Measurements from ENCODE around the gene MTURN.
"Not testable (repeated sequence)": the region's sequence is repeated elsewhere in the genome, so short reads cannot be mapped to it uniquely, and the experiment has no call there.

Gene MTURN

GRCh38 chr7:30187513-30187912 is 52.7 kb downstream of the MTURN start:
- Mint-ChIP-seq H3K27me3 (no peaks in the 10 kb centered on the region), H3K27ac (no peak overlapping the region)

DNA sequence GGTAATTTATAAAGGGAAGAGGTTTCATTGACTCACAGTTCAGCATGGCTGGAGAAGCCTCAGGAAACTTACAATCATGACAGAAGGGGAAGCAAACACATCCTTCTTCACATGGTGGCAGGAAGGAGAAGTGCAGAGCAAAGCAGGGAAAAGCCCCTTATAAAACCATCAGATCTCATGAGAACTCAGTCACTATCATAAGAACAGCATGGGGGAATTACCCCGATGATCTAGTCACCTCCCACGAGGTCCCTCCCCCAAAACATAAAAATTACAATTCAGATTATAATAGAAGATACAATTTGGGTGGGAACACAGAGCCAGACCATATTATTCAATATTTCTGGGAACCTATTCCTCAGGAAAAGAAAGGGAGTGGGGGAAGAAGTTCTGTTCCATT is 53.6 kb downstream of the MTURN start:
- H3K27ac Mint-ChIP-seq; ATAC-seq; H3K4me3 Mint-ChIP-seq; H3K4me1 Mint-ChIP-seq; H3K36me3 Mint-ChIP-seq (ENCODE audit: low read depth); DNase-seq; H3K27me3 Mint-ChIP-seq: not testable (repeated sequence)
- H3K9me3 Mint-ChIP-seq, result peaks cover 12% of the 10 kb centered on the region

More at GRCh38 chr7:30187513-30187912, 52.7 kb downstream of the MTURN start:
- Mint-ChIP-seq H3K9me3 (peaks cover 12% of the 10 kb centered on the region), H3K36me3 (ENCODE audit: low read depth) (no peaks in the 10 kb centered on the region), H3K4me1 (peaks cover 4% of the 10 kb centered on the region), H3K4me3 (no peak overlapping the region)
- DNase-seq (no peak), ATAC-seq (no peak)

DNA sequence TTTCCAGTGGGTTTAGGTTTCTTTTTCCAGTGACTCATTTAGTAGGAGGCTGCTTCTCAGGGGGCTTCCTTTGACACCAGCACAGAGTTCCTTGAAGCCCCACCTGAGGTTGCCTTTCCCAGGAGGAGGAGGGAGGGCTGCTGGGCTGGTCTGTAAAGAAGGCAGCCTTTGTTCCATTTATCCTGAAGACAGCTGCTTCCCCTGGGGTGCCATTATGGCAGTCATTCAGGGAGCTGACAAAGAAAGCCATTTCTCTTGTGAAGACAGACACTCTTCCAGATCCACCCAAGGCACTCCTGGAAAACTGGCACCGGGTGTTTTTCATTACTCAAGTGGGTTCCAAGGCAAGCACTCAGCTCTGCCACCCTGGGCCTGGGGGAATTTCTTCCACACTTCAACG is 54.0 kb downstream of the MTURN start:
- H3K27ac Mint-ChIP-seq, result no peak overlapping the region

GRCh38 chr7:30191809-30192208 is 57.0 kb downstream of the MTURN start:
- peaks cover 7% of the 10 kb centered on the region for H3K36me3 Mint-ChIP-seq (ENCODE audit: low read depth)
- peaks cover 29% of the 10 kb centered on the region for H3K9me3 Mint-ChIP-seq
- ATAC-seq, result no peak

More for the DNA sequence above, 54.0 kb downstream of the MTURN start:
- H3K27me3 Mint-ChIP-seq, result no peaks in the 10 kb centered on the region
- peaks cover 6% of the 10 kb centered on the region for H3K4me1 Mint-ChIP-seq
- H3K36me3 Mint-ChIP-seq (ENCODE audit: low read depth), result no peaks in the 10 kb centered on the region
- H3K4me3 Mint-ChIP-seq, result no peak overlapping the region
- DNase-seq (no peak), ATAC-seq (no peak)
- H3K9me3 Mint-ChIP-seq, result peaks cover 12% of the 10 kb centered on the region

GRCh38 chr7:30193336-30193943 is 58.7 kb downstream of the MTURN start:
- DNase-seq, result no peak
- Mint-ChIP-seq H3K4me1 (peaks cover 3% of the 10 kb centered on the region), H3K27ac (no peak overlapping the region), H3K9me3 (peaks cover 25% of the 10 kb centered on the region), H3K27me3 (no peaks in the 10 kb centered on the region), H3K36me3 (ENCODE audit: low read depth) (peaks cover 9% of the 10 kb centered on the region), H3K4me3 (no peak overlapping the region)
- ATAC-seq, result no peak

More at GRCh38 chr7:30191809-30192208, 57.0 kb downstream of the MTURN start:
- DNase-seq, result no peak
- H3K27ac Mint-ChIP-seq, result no peak overlapping the region
- no peaks in the 10 kb centered on the region for H3K27me3 Mint-ChIP-seq
- peaks cover 6% of the 10 kb centered on the region for H3K4me1 Mint-ChIP-seq
- no peak overlapping the region for H3K4me3 Mint-ChIP-seq

DNA sequence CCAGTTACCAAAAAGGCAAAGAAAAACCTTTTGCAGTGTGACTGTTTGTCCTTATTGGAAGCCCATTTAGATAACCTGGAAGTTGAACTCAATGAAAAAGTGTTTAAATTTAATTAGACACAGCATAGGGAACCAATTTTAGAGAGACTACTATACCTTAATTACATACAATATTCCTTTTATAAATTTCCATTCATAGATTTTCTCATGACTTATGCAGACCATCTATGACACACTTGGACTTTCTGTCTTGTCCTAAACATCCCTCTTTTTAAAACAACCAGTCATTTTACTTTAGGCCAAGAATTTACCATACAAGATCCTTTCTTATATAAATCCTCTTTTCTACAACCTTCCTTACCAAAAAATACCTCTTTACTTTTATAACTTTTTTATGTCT is 61.6 kb downstream of the MTURN start:
- no peaks in the 10 kb centered on the region for H3K27me3 Mint-ChIP-seq
- DNase-seq (no peak), ATAC-seq (no peak)
- H3K9me3 Mint-ChIP-seq, result peaks cover 21% of the 10 kb centered on the region
- peaks cover 2% of the 10 kb centered on the region for H3K4me1 Mint-ChIP-seq
- H3K27ac Mint-ChIP-seq, result no peak overlapping the region
- peaks cover 9% of the 10 kb centered on the region for H3K36me3 Mint-ChIP-seq (ENCODE audit: low read depth)
- H3K4me3 Mint-ChIP-seq, result no peak overlapping the region

- no peak for ATAC-seq
- no peak for DNase-seq
- H3K27me3 Mint-ChIP-seq, result no peaks in the 10 kb centered on the region
- peaks cover 21% of the 10 kb centered on the region for H3K9me3 Mint-ChIP-seq
- H3K27ac Mint-ChIP-seq, result no peak overlapping the region
- no peak overlapping the region for H3K4me3 Mint-ChIP-seq
- H3K36me3 Mint-ChIP-seq (ENCODE audit: low read depth), result peaks cover 9% of the 10 kb centered on the region
- peaks cover 2% of the 10 kb centered on the region for H3K4me1 Mint-ChIP-seq
Measured at GRCh38 chr7:30197438-30197837, 62.7 kb downstream of the MTURN start.

DNA sequence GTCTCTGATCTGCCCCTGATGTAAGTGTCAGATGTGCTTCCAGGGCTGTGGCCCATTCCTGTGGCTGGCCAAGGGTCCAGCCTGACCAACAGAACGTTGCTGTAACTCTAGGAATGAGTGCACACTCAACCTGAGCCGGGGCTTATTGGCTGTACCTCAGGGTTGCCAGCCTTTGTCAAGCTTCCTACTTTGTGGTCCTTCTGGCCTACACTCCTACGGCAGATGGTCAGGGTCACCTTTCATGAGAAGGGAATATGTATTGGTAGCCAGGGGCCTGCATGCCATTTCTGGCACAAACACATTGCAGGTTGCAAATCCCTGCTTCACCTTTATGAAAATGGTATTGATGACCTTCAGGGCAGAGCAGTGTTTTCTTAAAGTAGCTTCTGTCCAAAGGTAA is 64.5 kb downstream of the MTURN start:
- ATAC-seq, result no peak
- Mint-ChIP-seq H3K9me3 (peaks cover 21% of the 10 kb centered on the region), H3K4me3 (no peak overlapping the region), H3K4me1 (no peaks in the 10 kb centered on the region), H3K27ac (no peak overlapping the region), H3K36me3 (ENCODE audit: low read depth) (peaks cover 9% of the 10 kb centered on the region), H3K27me3 (no peaks in the 10 kb centered on the region)
- no peak for DNase-seq

DNA sequence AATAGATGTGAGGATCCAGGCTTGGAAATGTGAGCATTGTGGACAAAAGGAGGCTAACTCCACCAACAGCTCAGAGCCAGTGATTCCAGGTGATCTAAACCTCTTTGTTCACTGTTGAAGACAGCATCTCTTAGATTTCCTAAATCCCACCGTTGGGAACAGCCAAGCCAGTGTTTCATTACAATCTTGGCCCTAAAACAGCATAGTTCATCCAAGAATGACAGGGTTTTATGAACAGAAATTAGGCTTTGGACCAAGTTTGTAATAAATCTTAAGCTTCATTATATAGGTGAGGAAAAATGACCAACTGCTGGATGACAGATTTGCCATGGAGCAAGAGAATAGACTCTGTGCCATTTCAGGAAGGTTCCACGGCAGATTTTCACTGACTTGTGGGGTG is 65.8 kb downstream of the MTURN start:
- no peak overlapping the region for H3K27ac Mint-ChIP-seq
- peaks cover 8% of the 10 kb centered on the region for H3K36me3 Mint-ChIP-seq (ENCODE audit: low read depth)
- DNase-seq (no peak), ATAC-seq (no peak)
- H3K27me3 Mint-ChIP-seq, result no peaks in the 10 kb centered on the region
- peaks cover 15% of the 10 kb centered on the region for H3K9me3 Mint-ChIP-seq
- H3K4me3 Mint-ChIP-seq, result no peak overlapping the region
- no peaks in the 10 kb centered on the region for H3K4me1 Mint-ChIP-seq

DNA sequence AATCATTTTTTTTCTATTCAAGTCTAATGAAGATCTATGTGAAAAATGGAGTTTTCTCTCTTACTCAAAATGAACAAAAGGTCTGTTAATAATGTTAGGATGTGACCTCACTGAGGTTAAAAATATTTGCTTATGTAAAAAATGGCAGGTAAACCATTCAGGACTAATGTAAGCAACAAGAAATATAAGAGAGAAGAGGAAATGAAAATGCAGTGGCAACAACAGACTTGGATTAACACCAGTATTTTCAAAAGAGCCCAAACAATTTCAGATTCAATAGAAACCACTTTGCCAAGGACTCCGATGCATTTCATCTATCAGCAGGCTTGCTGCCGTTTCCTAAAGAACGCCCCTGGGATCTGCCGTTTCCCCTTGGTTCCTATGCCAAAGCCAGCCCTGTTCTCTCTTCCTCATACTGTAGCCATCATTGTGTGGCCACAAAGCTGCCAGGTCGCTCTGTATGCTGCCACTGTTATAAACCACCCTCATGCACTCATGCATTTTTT is 66.4 kb downstream of the MTURN start:
- H3K4me3 Mint-ChIP-seq, result no peak overlapping the region
- H3K4me1 Mint-ChIP-seq, result no peaks in the 10 kb centered on the region
- H3K27ac Mint-ChIP-seq, result no peak overlapping the region
- peaks cover 4% of the 10 kb centered on the region for H3K36me3 Mint-ChIP-seq (ENCODE audit: low read depth)
- no peaks in the 10 kb centered on the region for H3K27me3 Mint-ChIP-seq
- H3K9me3 Mint-ChIP-seq, result peaks cover 10% of the 10 kb centered on the region
- ATAC-seq (no peak), DNase-seq (no peak)

DNA sequence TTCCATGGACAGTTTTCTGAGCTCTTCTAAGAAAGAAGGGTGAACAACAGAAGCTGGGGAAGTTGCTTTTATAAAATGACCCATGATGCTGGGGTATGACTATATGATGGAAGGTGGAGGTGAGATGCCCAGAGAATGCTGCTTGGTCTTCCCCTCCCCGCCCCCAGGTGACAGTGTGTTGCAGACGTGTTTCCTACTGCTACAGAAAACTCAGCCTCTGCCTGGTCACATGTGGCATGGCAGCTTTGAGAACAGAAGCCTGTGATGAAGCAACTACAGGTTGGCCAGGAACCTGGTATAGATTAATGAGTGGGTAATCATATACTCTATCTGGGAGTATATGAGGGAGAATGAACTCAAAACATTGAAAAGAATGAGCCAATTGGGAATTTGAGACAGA is 67.1 kb downstream of the MTURN start:
- Mint-ChIP-seq H3K4me3 (no peak overlapping the region), H3K36me3 (ENCODE audit: low read depth) (peaks cover under 1% of the 10 kb centered on the region), H3K4me1 (no peaks in the 10 kb centered on the region), H3K27ac (no peak overlapping the region), H3K9me3 (peaks cover 3% of the 10 kb centered on the region), H3K27me3 (no peaks in the 10 kb centered on the region)
- DNase-seq (no peak), ATAC-seq (no peak)

GRCh38 chr7:30202671-30203070 is 67.9 kb downstream of the MTURN start:
- Mint-ChIP-seq H3K9me3 (no peaks in the 10 kb centered on the region), H3K27me3 (no peaks in the 10 kb centered on the region), H3K27ac (no peak overlapping the region), H3K4me1 (no peaks in the 10 kb centered on the region), H3K36me3 (ENCODE audit: low read depth) (no peaks in the 10 kb centered on the region), H3K4me3 (no peak overlapping the region)
- ATAC-seq (no peak), DNase-seq (no peak)

DNA sequence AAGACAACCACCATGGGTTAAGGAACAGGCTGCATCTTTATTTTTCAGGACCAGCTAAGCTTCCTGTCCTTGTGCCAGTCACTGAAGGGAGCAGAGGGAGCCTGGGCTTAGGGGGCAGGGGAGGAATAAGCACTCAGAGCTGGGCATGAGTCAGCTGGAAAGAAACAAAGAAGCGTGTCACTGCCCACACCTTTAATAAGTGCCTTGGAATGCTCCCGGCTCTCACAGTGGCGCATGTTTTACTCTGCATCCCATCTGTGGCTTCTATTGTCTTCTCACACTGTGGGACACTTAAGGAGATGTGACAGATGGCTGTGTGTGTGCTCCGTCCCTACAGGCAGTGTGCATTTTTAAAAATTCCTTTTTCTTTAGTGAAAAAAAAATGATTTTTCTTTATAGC is 71.7 kb downstream of the MTURN start:
- H3K9me3 Mint-ChIP-seq, result no peaks in the 10 kb centered on the region
- no peak overlapping the region for H3K4me3 Mint-ChIP-seq
- no peak overlapping the region for H3K27ac Mint-ChIP-seq
- H3K27me3 Mint-ChIP-seq, result no peaks in the 10 kb centered on the region
- no peaks in the 10 kb centered on the region for H3K4me1 Mint-ChIP-seq
- ATAC-seq, result no peak
- no peak for DNase-seq
- no peaks in the 10 kb centered on the region for H3K36me3 Mint-ChIP-seq (ENCODE audit: low read depth)

GRCh38 chr7:30206942-30207341 is 72.2 kb downstream of the MTURN start:
- Mint-ChIP-seq H3K27me3 (no peaks in the 10 kb centered on the region), H3K27ac (no peak overlapping the region), H3K4me3 (no peak overlapping the region), H3K4me1 (no peaks in the 10 kb centered on the region), H3K36me3 (ENCODE audit: low read depth) (no peaks in the 10 kb centered on the region), H3K9me3 (no peaks in the 10 kb centered on the region)
- ATAC-seq (no peak), DNase-seq (no peak)

DNA sequence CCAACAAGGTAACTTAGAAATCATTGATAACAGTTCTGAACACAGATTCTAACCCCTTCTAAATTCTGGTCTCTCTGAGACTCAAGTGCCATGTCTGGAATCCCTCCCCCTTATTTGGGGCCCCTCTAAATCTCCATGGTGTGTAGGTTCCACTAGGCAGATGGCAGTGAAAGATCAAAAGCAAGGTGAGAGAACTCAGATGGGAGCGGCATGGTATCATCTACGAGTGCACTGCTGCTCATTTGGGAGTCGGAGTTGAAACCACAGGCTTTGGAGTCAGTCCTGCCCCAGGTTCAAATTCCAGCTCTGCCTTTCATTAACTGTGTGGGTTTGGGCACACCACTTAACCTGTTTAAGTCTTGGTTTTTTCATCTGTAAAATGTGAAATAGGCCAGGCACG is 72.6 kb downstream of the MTURN start:
- peaks cover 2% of the 10 kb centered on the region for H3K4me1 Mint-ChIP-seq
- no peak for ATAC-seq
- DNase-seq, result no peak
- H3K27ac Mint-ChIP-seq, result no peak overlapping the region
- no peaks in the 10 kb centered on the region for H3K27me3 Mint-ChIP-seq
- no peak overlapping the region for H3K4me3 Mint-ChIP-seq
- no peaks in the 10 kb centered on the region for H3K9me3 Mint-ChIP-seq
- no peaks in the 10 kb centered on the region for H3K36me3 Mint-ChIP-seq (ENCODE audit: low read depth)

DNA sequence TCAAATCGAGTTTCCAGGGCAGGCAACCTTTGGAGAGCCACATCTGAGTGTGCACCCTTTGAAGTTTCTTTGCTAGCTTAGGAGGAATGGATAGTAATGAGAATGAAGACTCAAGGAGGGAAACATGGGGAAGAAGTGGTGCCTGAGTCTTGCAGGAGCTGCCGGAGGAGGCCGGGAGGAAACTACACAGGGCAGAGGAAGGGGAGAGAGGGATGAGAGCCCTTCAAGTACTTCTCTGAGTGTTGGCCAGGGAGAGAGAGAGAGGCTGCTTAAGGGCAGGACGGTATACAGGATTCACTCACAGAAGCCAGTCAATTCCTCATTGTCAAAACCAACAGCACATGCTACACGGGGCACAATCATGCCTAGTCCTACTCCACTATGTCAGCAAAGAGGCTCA is 75.2 kb downstream of the MTURN start:
- Mint-ChIP-seq H3K27ac (no peak overlapping the region), H3K9me3 (no peaks in the 10 kb centered on the region), H3K4me3 (no peak overlapping the region), H3K27me3 (no peaks in the 10 kb centered on the region), H3K36me3 (ENCODE audit: low read depth) (no peaks in the 10 kb centered on the region), H3K4me1 (peaks cover 2% of the 10 kb centered on the region)
- ATAC-seq (no peak), DNase-seq (no peak)

Measured in activated naive CD8-positive, alpha-beta T cell treated with anti-CD3 and anti-CD28 coated beads, Interleukin-2, amount 50 U/mL, for 24 hours (primary cell).